GM12892 (cell line): ENCODE data around the gene GNG2.

Source experiments
- POLR2A ChIP-seq: IDR thresholded peaks from 2 replicates; pipeline ENCODE4 v1.6.1; 2011; ENCODE audit warnings: low read depth, low read length, control low read depth
- POLR2AphosphoS5 ChIP-seq: IDR thresholded peaks from 2 replicates; pipeline ENCODE4 v1.6.1; 2011; ENCODE audit warnings: low read depth, low read length, control low read depth
- TAF1 ChIP-seq: IDR thresholded peaks from 2 replicates; pipeline ENCODE4 v1.6.1; 2011; ENCODE audit warnings: low read depth, mild to moderate bottlenecking, control low read depth, low read length, borderline replicate concordance

DNA sequence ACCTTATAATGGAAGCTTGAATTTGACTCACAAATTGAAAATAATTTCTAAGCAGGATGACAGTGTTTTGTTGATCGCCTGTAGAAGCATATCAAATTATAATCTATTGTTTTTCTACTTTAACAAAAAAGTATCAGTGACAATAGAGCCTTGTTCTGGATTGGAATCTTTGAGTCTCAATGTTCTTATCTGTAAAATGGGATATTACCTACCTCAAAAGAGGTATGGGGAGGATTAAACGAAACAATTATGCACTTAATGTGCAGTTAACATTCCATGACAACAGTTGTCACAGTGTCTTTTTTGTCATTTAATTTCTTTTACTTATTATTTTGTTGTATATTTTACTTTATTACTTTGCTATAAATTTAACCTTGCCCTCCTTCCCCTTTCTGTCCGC, 130.1 kb downstream of the GNG2 start:
- no peak for TF ChIP-seq TAF1
- no peak for TF ChIP-seq POLR2AphosphoS5
- no peak for TF ChIP-seq POLR2A
